ENCODE data around the gene HBG2. TPM values are rescaled to one million over a fixed set of nuclear protein-coding genes. Genes with fewer than 3 reads are reported as not detected.

The HBG2 gene
- total RNA-seq, 4 donors from 2014 or later = not detected

DNA sequence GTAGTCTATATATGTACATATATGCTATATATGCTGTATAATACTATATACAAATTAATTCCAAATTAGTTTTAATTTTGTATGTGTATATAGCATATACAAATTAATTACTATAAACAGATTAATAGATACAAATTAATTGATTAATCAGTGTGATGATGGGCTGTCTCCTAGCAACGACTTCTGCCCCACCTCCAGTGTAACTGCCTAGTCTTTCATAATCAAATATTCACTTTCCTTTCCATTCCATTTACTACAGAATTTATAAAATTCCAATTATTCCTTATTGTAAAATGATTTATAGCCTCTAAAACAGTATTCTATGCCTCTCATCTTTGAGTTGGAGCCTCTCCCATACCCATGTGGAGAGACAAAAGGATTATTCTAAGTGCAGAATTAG lies 21.3 kb downstream of the HBG2 start:
- no peak for DNase-seq (ENCODE audit: low spot score in 2 of 2)
- no peak for TF ChIP-seq POLR2A (IDR thresholded peaks at IDR 0.05)
- no peak for TF ChIP-seq CTCF (IDR thresholded peaks at IDR 0.05)
- no peak for TF ChIP-seq EP300 (IDR thresholded peaks at IDR 0.05)
- H3K27ac ChIP-seq = no peak overlapping the region
- no peaks in the 10 kb centered on the region for H3K9me3 ChIP-seq
- H3K4me1 ChIP-seq = no peaks in the 10 kb centered on the region
- H3K27me3 ChIP-seq = no peaks in the 10 kb centered on the region
- H3K36me3 ChIP-seq = no peaks in the 10 kb centered on the region
- H3K4me3 ChIP-seq = no peak overlapping the region
- WGBS, 2 donors = 83 to 89% methylated on average over 1 of the region's 1 CpG

DNA sequence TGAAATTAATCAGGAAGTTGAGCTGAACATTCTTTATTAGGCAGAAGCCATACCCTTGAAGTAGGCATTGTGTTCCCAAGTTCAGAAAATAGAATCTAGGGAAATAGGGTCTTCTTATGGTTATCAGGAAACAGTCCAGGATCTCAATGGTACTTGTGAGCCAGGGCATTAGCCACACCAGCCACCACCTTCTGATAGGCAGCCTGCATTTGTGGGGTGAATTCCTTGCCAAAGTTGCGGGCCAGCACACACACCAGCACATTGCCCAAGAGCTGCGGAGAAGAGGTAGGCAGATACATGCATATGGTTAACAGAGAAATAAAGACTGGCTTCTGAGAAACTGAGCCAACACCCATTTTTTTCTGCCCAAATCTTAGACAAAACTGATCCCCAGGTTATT lies 21.8 kb downstream of the HBG2 start:
- Histone ChIP-seq H3K4me3 (no peak overlapping the region), H3K9me3 (no peaks in the 10 kb centered on the region), H3K27me3 (no peaks in the 10 kb centered on the region), H3K27ac (no peak overlapping the region), H3K36me3 (no peaks in the 10 kb centered on the region), H3K4me1 (no peaks in the 10 kb centered on the region)
- TF ChIP-seq POLR2A (IDR thresholded peaks at IDR 0.05) = no peak
- TF ChIP-seq CTCF (IDR thresholded peaks at IDR 0.05) = no peak
- no peak for TF ChIP-seq EP300 (IDR thresholded peaks at IDR 0.05)
- no peak for DNase-seq (ENCODE audit: low spot score in 2 of 2)
- 91 to 95% methylated on average over 2 of the region's 2 CpGs for WGBS, 2 donors

DNA sequence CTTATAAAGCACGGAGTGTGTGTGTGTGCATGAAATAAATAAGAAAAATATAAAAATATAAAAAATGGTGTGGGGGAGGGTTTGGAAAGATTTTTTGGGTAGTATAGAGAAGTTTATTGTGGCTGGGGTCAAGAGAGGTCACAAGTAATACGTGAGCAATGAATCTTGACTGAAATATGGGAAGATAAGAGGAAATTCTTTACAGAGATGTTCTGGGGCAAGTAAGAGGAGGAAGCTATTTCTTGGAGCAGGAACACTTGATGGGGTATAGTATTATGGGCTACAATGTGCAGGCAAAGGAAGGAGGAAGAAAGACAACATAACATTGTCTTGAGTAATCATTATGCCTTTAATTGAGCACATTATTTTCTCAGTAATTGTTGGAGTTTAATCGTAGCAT lies 22.4 kb downstream of the HBG2 start:
- H3K27me3 ChIP-seq = no peaks in the 10 kb centered on the region
- 41 to 45% methylated on average over 3 of the region's 3 CpGs for WGBS, 2 donors
- TF ChIP-seq CTCF (IDR thresholded peaks at IDR 0.05) (no peak), POLR2A (IDR thresholded peaks at IDR 0.05) (no peak), EP300 (IDR thresholded peaks at IDR 0.05) (no peak)
- no peaks in the 10 kb centered on the region for H3K4me1 ChIP-seq
- H3K9me3 ChIP-seq = no peaks in the 10 kb centered on the region
- no peak for DNase-seq (ENCODE audit: low spot score in 2 of 2)
- H3K4me3 ChIP-seq = no peak overlapping the region
- H3K27ac ChIP-seq = no peak overlapping the region
- no peaks in the 10 kb centered on the region for H3K36me3 ChIP-seq

DNA sequence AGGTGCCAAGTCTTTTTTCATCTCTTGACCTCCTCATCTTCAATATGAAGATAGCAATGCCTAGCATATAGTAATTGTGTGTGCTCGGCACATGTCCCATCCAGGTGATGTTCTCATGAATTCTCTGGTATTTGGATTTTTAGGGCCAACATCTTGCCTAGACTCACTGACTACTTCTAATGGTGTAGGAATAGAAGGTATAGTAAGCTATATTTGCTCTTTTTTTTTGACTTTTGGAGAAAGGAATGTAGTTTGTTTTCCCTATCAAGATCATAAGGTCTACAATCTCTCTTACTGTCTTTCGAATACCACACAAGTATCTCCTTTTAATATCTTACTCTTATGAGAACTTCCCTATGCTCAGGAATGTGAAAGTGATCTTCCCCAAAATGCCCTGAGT lies 23.5 kb downstream of the HBG2 start:
- DNase-seq (ENCODE audit: low spot score in 2 of 2) = no peak
- Histone ChIP-seq H3K36me3 (no peaks in the 10 kb centered on the region), H3K9me3 (no peaks in the 10 kb centered on the region), H3K4me3 (no peak overlapping the region), H3K27ac (no peak overlapping the region), H3K4me1 (no peaks in the 10 kb centered on the region), H3K27me3 (no peaks in the 10 kb centered on the region)
- TF ChIP-seq CTCF (IDR thresholded peaks at IDR 0.05) = no peak
- TF ChIP-seq POLR2A (IDR thresholded peaks at IDR 0.05) = no peak
- TF ChIP-seq EP300 (IDR thresholded peaks at IDR 0.05) = no peak
- 81 to 88% methylated on average over 2 of the region's 2 CpGs for WGBS, 2 donors

- Histone ChIP-seq H3K36me3 (no peaks in the 10 kb centered on the region), H3K27me3 (no peaks in the 10 kb centered on the region), H3K4me1 (no peaks in the 10 kb centered on the region), H3K4me3 (no peak overlapping the region), H3K27ac (no peak overlapping the region), H3K9me3 (no peaks in the 10 kb centered on the region)
- DNase-seq (ENCODE audit: low spot score in 2 of 2) = no peak
- TF ChIP-seq CTCF (IDR thresholded peaks at IDR 0.05) = no peak
- no peak for TF ChIP-seq EP300 (IDR thresholded peaks at IDR 0.05)
- TF ChIP-seq POLR2A (IDR thresholded peaks at IDR 0.05) = no peak
- WGBS, 2 donors = 69 to 85% methylated on average over 1 of the region's 1 CpG
Measured at GRCh38 chr11:5230266-5230665, 24.3 kb downstream of the HBG2 start.
